HUES6 (cell line): ENCODE data around the gene TBC1D3B.
"Not testable (repeated sequence)": the region's sequence is repeated elsewhere in the genome, so short reads cannot be mapped to it uniquely, and the experiment has no call there.

Source experiments
- H3K27ac ChIP-seq: 2 replicates; pipeline ENCODE4 v1.7.0; 2013; ENCODE audit warnings: low read depth, mild to moderate bottlenecking, low read length, inconsistent platforms
- H3K27me3 ChIP-seq: 2 replicates; pipeline ENCODE4 v1.6.1; 2013; ENCODE audit warnings: low read length; ENCODE audit not compliant: control insufficient read depth, insufficient read depth
- H3K36me3 ChIP-seq: 2 replicates; pipeline ENCODE4 v1.6.1; 2013; ENCODE audit warnings: low read length; ENCODE audit not compliant: control insufficient read depth, insufficient read depth
- H3K4me1 ChIP-seq: 2 replicates; pipeline ENCODE4 v1.6.1; 2013; ENCODE audit warnings: low read length; ENCODE audit not compliant: control insufficient read depth, insufficient read depth
- H3K4me3 ChIP-seq: 2 replicates; pipeline ENCODE4 v1.5.1; 2013; ENCODE audit warnings: low read depth, low read length
- H3K9ac ChIP-seq: one replicate; pipeline ENCODE4 v1.6.1; 2013; ENCODE audit warnings: mild to moderate bottlenecking, low read length
- H3K9me3 ChIP-seq: 2 replicates; pipeline ENCODE4 v1.6.1; 2013; ENCODE audit warnings: low read depth, low read length; ENCODE audit not compliant: control insufficient read depth, insufficient read depth

The TBC1D3B gene

GRCh38 chr17:36176536-36176935, at the start of gene TBC1D3B:
Gene TBC1D3B, minus strand, starts transcription at chr17:36176636. Its CDS starts 1,586 bp downstream, at chr17:36175050.
- not testable (repeated sequence) for H3K9me3 ChIP-seq, H3K9ac ChIP-seq, H3K36me3 ChIP-seq, H3K4me1 ChIP-seq, H3K4me3 ChIP-seq, H3K27me3 ChIP-seq, H3K27ac ChIP-seq

DNA sequence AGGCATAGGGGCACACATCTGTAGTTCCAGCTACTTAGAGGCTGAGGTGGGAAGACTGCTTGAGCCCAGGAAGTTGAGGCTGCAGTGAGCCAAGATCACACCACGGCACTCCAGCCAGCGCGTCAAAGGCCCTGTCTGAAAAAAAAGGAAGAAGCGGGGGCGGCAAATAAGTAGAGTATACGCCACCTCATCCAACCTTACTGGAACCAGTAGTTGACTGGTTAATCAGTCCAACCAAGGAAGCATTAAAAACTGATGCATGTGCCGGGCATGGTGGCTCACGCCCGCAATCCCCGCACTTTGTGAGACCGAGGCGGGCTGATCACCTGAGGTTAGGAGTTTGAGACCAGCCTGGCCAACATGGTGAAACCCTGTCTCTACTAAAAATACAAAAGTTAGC, 46.5 kb upstream of the TBC1D3B start:
- not testable (repeated sequence) for H3K27me3 ChIP-seq, H3K36me3 ChIP-seq, H3K27ac ChIP-seq, H3K9ac ChIP-seq, H3K9me3 ChIP-seq, H3K4me3 ChIP-seq, H3K4me1 ChIP-seq

DNA sequence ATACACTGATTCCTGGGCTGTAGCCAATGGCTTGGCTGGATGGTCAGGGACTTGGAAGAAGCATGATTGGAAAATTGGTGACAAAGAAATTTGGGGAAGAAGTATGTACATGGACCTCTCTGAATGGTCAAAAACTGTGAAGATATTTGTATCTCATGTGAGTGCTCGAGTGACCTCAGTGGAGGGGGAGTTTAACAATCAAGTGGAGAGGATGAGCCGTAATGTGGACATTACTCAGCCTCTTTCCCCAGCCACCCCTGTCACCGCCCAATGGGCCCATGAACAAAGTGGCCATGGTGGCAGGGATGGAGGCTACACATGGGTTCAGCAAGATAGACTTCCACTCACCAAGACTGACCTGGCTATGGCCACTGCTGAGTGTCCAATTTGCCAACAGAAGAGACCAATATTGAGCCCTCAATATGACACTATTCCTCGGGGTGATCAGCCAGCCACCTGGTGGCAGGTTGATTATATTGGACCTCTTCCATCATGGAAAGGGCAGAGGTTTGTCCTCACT, 45.2 kb upstream of the TBC1D3B start:
- not testable (repeated sequence) for H3K9ac ChIP-seq, H3K36me3 ChIP-seq, H3K27ac ChIP-seq, H3K9me3 ChIP-seq, H3K4me3 ChIP-seq, H3K27me3 ChIP-seq, H3K4me1 ChIP-seq

- H3K36me3 ChIP-seq, H3K9me3 ChIP-seq: not testable (repeated sequence)
Measured at GRCh38 chr17:36220737-36221580, 44.5 kb upstream of the TBC1D3B start.

DNA sequence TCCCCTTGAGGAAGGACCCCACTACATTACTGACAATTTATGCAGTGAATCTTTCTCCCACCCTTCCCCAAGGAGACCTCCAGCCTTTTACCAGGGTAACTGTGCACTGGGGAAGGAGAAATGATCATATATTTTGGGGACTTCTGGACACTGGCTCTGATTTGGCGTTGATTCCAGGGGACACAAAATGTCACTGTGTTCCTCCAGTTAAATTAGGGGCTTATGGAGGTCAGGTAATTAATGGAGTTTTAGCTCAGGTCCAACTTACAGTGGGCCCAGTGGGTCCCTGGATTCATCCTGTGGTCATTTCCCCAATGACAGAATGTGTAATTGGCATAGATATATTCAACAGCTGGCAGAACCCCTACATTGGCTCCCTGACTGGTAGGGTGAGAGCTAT, 43.1 kb upstream of the TBC1D3B start:
- not testable (repeated sequence) for H3K9ac ChIP-seq, H3K27me3 ChIP-seq

More at GRCh38 chr17:36220737-36221580, 44.5 kb upstream of the TBC1D3B start:
- H3K27me3 ChIP-seq, H3K27ac ChIP-seq, H3K9ac ChIP-seq, H3K4me1 ChIP-seq, H3K4me3 ChIP-seq: not testable (repeated sequence)

GRCh38 chr17:36215406-36216308, 39.2 kb upstream of the TBC1D3B start:
- H3K9me3 ChIP-seq, H3K27ac ChIP-seq, H3K36me3 ChIP-seq, H3K27me3 ChIP-seq, H3K4me3 ChIP-seq, H3K4me1 ChIP-seq, H3K9ac ChIP-seq: not testable (repeated sequence)

More for the DNA sequence above, 43.1 kb upstream of the TBC1D3B start:
- H3K9me3 ChIP-seq, H3K36me3 ChIP-seq, H3K4me1 ChIP-seq, H3K4me3 ChIP-seq, H3K27ac ChIP-seq: not testable (repeated sequence)

DNA sequence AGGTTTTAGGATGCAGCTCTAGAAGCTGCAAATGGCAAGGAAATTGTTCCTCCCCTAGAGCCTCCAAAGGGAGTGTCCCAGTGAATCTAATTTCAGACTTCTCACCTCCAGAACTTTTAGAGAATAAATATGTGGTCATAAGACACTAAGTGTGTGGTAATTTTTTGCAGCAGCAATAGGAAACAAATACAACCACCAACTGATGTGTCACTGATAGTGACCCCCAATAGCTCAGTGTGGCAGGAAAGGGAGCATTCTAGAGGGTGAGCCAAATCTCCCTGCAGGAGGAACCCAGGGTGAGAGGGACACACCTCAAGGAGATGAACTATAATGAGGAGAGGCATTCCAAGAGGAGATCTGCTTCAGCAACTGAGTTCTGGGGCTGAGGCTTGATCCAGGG, 38.5 kb upstream of the TBC1D3B start:
- Histone ChIP-seq H3K27ac (no peak overlapping the region), H3K36me3 (no peaks in the 10 kb centered on the region), H3K9me3 (no peaks in the 10 kb centered on the region), H3K9ac (no peak overlapping the region), H3K4me3 (no peak overlapping the region), H3K27me3 (no peaks in the 10 kb centered on the region), H3K4me1 (no peaks in the 10 kb centered on the region)

DNA sequence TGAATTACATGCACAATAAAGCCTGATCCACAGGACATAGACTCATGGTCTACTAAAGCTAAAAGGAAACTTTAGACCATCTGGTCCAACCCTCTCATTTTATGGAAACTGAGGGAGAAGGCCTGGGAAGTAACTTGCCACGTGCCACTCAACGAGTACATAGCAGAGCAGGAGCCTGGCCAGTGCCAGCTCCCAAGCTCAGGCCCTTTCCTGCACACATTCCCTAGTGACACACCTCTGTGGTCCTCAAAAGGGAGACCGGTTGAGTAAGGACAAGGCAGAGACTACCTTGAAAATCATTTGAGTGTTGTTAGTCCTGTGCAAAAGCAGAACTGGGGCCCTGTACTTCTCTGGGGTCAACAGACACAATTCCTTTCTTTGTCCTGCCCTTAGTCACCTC, 37.3 kb upstream of the TBC1D3B start:
- Histone ChIP-seq H3K4me3 (no peak overlapping the region), H3K9ac (no peak overlapping the region), H3K36me3 (no peaks in the 10 kb centered on the region), H3K4me1 (no peaks in the 10 kb centered on the region), H3K27me3 (no peaks in the 10 kb centered on the region), H3K27ac (no peak overlapping the region), H3K9me3 (no peaks in the 10 kb centered on the region)

GRCh38 chr17:36212966-36213365, 36.5 kb upstream of the TBC1D3B start:
- Histone ChIP-seq H3K27me3 (no peaks in the 10 kb centered on the region), H3K27ac (no peak overlapping the region), H3K4me1 (no peaks in the 10 kb centered on the region), H3K9ac (no peak overlapping the region), H3K36me3 (no peaks in the 10 kb centered on the region), H3K4me3 (no peak overlapping the region), H3K9me3 (no peaks in the 10 kb centered on the region)

DNA sequence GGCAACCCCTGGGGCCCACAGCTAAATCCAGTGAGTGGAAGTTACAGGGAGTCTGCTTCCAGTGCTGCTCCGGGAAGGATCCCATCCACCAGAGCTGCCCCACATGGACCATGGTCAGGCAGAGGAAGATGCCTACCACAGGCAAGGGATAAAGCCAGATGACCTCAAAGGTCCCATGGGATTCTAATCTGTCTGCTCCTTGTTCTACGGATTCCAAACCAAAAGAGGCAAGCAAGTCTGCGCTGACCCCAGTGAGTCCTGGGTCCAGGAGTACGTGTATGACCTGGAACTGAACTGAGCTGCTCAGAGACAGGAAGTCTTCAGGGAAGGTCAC, 35.8 kb upstream of the TBC1D3B start:
- no peak overlapping the region for H3K9ac ChIP-seq
- no peaks in the 10 kb centered on the region for H3K4me1 ChIP-seq
- no peak overlapping the region for H3K27ac ChIP-seq
- no peaks in the 10 kb centered on the region for H3K9me3 ChIP-seq
- no peaks in the 10 kb centered on the region for H3K27me3 ChIP-seq
- H3K4me3 ChIP-seq: no peak overlapping the region
- no peaks in the 10 kb centered on the region for H3K36me3 ChIP-seq
